ENCODE measurements around the gene GART. TPM values are rescaled to one million over a fixed set of nuclear protein-coding genes. Genes with fewer than 3 reads are reported as not detected.
"Not testable (repeated sequence)": the region's sequence is repeated elsewhere in the genome, so short reads cannot be mapped to it uniquely, and the experiment has no call there.

Gene GART
- total RNA-seq, 1 experiment from 2014 or later: 193 TPM

- DNase-seq: peak; percentile 25 to 53
- Histone ChIP-seq H3K27ac (peak overlapping the region; percentile 32; the same call in 1 of the 2 replicates), H3K4me1 (no peaks in the 10 kb centered on the region; the same call in 1 of the 2 replicates), H3K4me3 (peak overlapping the region; percentile 76), H3K9me3 (replicated peaks) (no peaks in the 10 kb centered on the region), H3K27me3 (no peaks in the 10 kb centered on the region), H3K36me3 (no peaks in the 10 kb centered on the region)
These were observed 62.8 kb downstream of the GART start for GRCh38 chr21:33478935-33479678.

DNA sequence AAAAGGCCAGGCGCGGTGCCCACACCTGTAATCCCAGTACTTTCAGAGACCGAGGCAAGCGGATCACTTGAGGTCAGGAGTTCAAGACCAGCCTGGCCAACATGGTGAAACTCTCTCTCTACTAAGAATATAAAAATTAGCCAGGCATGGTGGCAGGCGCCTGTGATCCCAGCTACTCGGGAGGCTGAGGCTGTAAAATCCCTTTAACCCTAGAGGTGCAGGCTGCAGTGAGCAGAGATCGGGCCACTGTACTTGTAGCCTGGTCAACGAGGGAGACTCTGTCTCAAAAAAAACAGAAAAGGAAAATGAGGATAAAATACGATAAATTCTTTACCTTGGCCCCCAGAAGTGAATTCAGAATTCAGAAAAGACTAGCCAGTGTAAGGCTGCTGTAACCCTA, 63.7 kb downstream of the GART start:
- peak overlapping the region; percentile 76 for H3K4me3 ChIP-seq
- DNase-seq: no peak
- no peaks in the 10 kb centered on the region for H3K27me3 ChIP-seq
- no peaks in the 10 kb centered on the region; the same call in 1 of the 2 replicates for H3K4me1 ChIP-seq
- peaks cover 5% of the 10 kb centered on the region for H3K9me3 ChIP-seq (replicated peaks)
- no peaks in the 10 kb centered on the region; the same call in 1 of the 2 replicates for H3K36me3 ChIP-seq
- no peak overlapping the region for H3K27ac ChIP-seq

GRCh38 chr21:33477066-33477465, 64.9 kb downstream of the GART start:
- H3K36me3 ChIP-seq: no peaks in the 10 kb centered on the region; the same call in 1 of the 2 replicates
- peaks cover 5% of the 10 kb centered on the region for H3K9me3 ChIP-seq (replicated peaks)
- no peaks in the 10 kb centered on the region for H3K27me3 ChIP-seq
- DNase-seq: no peak
- H3K4me3 ChIP-seq: no peak overlapping the region
- H3K4me1 ChIP-seq: no peaks in the 10 kb centered on the region; the same call in 1 of the 2 replicates
- no peak overlapping the region for H3K27ac ChIP-seq

DNA sequence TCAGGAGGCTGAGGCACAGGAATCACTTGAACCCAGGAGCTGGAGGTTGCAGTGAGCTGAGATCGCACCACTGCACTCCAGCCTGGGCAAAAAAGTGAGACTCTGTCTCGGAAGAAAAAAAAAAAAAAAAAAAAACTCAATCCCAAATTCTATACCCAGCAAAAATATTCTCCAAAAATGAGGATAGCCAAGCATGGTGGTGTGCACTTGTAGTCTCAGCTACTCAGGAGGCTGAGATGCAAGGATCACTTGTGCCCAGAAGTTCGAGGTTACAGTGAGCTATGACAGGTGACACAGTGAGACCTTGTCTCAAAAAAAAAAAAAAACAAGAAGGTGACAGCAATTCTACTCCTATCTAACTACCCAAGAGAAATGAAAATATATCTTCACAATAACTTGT, 68.6 kb downstream of the GART start:
- Histone ChIP-seq H3K4me3 (no peak overlapping the region), H3K27me3 (no peaks in the 10 kb centered on the region), H3K4me1 (no peaks in the 10 kb centered on the region; the same call in 1 of the 2 replicates), H3K36me3 (no peaks in the 10 kb centered on the region; the same call in 1 of the 2 replicates), H3K27ac (no peak overlapping the region), H3K9me3 (replicated peaks) (peaks cover 5% of the 10 kb centered on the region)
- DNase-seq: no peak

GRCh38 chr21:33470701-33471100, 71.2 kb downstream of the GART start:
- Histone ChIP-seq H3K4me1 (no peaks in the 10 kb centered on the region), H3K27ac (no peak overlapping the region), H3K27me3 (no peaks in the 10 kb centered on the region), H3K36me3 (no peaks in the 10 kb centered on the region; the same call in 1 of the 2 replicates), H3K9me3 (replicated peaks) (peaks cover 5% of the 10 kb centered on the region), H3K4me3 (no peak overlapping the region)
- DNase-seq: no peak

DNA sequence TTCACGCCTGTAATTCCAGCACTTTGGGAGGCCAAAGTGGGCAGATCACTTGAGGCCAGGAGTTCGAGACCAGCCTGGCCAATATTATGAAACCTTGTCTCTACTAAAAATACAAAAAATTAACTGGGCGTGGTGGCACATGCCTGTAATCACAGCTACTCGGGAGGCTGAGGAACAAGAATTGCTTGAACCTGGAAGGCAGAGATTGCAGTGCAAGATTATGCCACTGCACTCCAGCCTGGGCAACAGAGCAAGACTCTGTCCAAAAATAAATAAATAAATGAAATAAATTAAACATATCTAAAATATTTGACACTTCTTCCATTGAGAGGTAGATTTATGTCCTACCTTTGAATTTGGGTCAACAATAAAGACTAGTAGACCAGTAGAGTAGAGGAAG, 72.7 kb downstream of the GART start:
- not testable (repeated sequence) for H3K4me1 ChIP-seq; H3K36me3 ChIP-seq; H3K4me3 ChIP-seq; H3K9me3 ChIP-seq (replicated peaks); H3K27me3 ChIP-seq; DNase-seq; H3K27ac ChIP-seq

- Histone ChIP-seq H3K36me3 (no peaks in the 10 kb centered on the region; the same call in 1 of the 2 replicates), H3K27me3 (no peaks in the 10 kb centered on the region), H3K4me1 (no peaks in the 10 kb centered on the region), H3K4me3 (no peak overlapping the region), H3K27ac (no peak overlapping the region), H3K9me3 (replicated peaks) (no peaks in the 10 kb centered on the region)
- no peak for DNase-seq
These were observed 80.2 kb downstream of the GART start for GRCh38 chr21:33461538-33462250.

DNA sequence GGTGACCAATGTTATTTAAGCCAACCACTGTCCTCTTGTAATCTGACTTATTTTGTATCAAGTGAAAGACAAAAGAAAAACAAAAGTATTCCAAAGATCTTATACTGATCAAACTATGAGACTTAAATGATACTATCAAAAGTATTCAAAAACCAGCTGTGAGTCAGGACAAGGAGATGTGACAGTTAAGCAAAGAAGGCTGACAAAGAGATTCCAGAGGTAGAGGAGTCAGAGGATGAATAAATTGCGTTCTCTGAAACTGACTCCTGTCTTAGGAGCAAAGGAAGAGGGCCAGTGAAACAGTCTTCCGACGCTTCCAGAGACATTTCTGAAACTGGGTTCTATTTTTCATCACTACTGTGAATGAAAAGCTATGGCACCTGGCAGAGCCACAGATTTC, 83.1 kb downstream of the GART start:
- H3K4me1 ChIP-seq: no peaks in the 10 kb centered on the region
- no peaks in the 10 kb centered on the region for H3K27me3 ChIP-seq
- DNase-seq: no peak
- no peak overlapping the region for H3K4me3 ChIP-seq
- H3K9me3 ChIP-seq (replicated peaks): no peaks in the 10 kb centered on the region
- H3K36me3 ChIP-seq: no peaks in the 10 kb centered on the region; the same call in 1 of the 2 replicates
- no peak overlapping the region for H3K27ac ChIP-seq

GRCh38 chr21:33455686-33456446, 86.1 kb downstream of the GART start:
- H3K4me1 ChIP-seq: no peaks in the 10 kb centered on the region
- no peak for DNase-seq
- H3K36me3 ChIP-seq: no peaks in the 10 kb centered on the region
- no peaks in the 10 kb centered on the region for H3K9me3 ChIP-seq (replicated peaks)
- no peak overlapping the region for H3K4me3 ChIP-seq
- H3K27me3 ChIP-seq: no peaks in the 10 kb centered on the region
- H3K27ac ChIP-seq: no peak overlapping the region

Other genes with a start within 250 kb of the GART start
- gene IFNAR1, start 217.1 kb downstream of the GART start, total RNA-seq (2014; rRNA removed; shearing (Covaris generic)): 25.9 and 30.1 TPM in 2 replicates
- 67.1 and 71.6 TPM in 2 replicates for gene IFNGR2, start 138.7 kb downstream of the GART start, total RNA-seq (2014; rRNA removed; shearing (Covaris generic))
- 23.4 and 23.7 TPM in 2 replicates for gene TMEM50B, start 62.1 kb downstream of the GART start, total RNA-seq (2014; rRNA removed; shearing (Covaris generic))
- gene DNAJC28, start 50.4 kb downstream of the GART start, total RNA-seq (2014; rRNA removed; shearing (Covaris generic)): 1.6 and 2.0 TPM in 2 replicates
- 195 and 230 TPM in 2 replicates for gene SON, start 921 bp upstream of the GART start, total RNA-seq (2014; rRNA removed; shearing (Covaris generic))
- 52.7 and 62.7 TPM in 2 replicates for gene DONSON, start 46.6 kb upstream of the GART start, total RNA-seq (2014; rRNA removed; shearing (Covaris generic))
- 21.2 and 29.0 TPM in 2 replicates for gene CRYZL1, start 99.6 kb upstream of the GART start, total RNA-seq (2014; rRNA removed; shearing (Covaris generic))
- gene ITSN1, start 100.4 kb upstream of the GART start, total RNA-seq (2014; rRNA removed; shearing (Covaris generic)): 42.5 and 50.8 TPM in 2 replicates